GM21390 (cell line): ENCODE results near the gene CAMK2G.

Experiments
- ATAC-seq: cut with Tn5 transposase; IDR thresholded peaks from one replicate; pipeline ENCODE4 v1.9.1; 2021; ENCODE audit not compliant: unreplicated experiment

Gene CAMK2G

GRCh38 chr10:73814276-73814895 lies 60.0 kb downstream of the CAMK2G start:
- ATAC-seq = no peak

GRCh38 chr10:73813333-73813732 lies 61.0 kb downstream of the CAMK2G start:
- ATAC-seq = no peak

GRCh38 chr10:73812657-73813056 lies 61.7 kb downstream of the CAMK2G start:
- no peak for ATAC-seq

- ATAC-seq = peak; percentile 27
Observed at GRCh38 chr10:73810735-73811465, 63.5 kb downstream of the CAMK2G start.

- ATAC-seq = no peak
Observed at GRCh38 chr10:73810358-73810734, 64.0 kb downstream of the CAMK2G start.

GRCh38 chr10:73809061-73809818 lies 65.1 kb downstream of the CAMK2G start:
- no peak for ATAC-seq

- ATAC-seq = no peak
Observed at GRCh38 chr10:73808021-73808815, 66.1 kb downstream of the CAMK2G start.

- no peak for ATAC-seq
Observed at GRCh38 chr10:73807471-73807870, 66.9 kb downstream of the CAMK2G start.

GRCh38 chr10:73806176-73806950 lies 68.0 kb downstream of the CAMK2G start:
- no peak for ATAC-seq

- peak; percentile 75 for ATAC-seq
Observed at GRCh38 chr10:73803680-73804286, 70.6 kb downstream of the CAMK2G start.

GRCh38 chr10:73802276-73802991 lies 71.9 kb downstream of the CAMK2G start:
- ATAC-seq = no peak

GRCh38 chr10:73801253-73801590 lies 73.1 kb downstream of the CAMK2G start:
- no peak for ATAC-seq

- ATAC-seq = no peak
Observed at GRCh38 chr10:73800560-73801252, 73.6 kb downstream of the CAMK2G start.

- no peak for ATAC-seq
Observed at GRCh38 chr10:73799899-73800559, 74.3 kb downstream of the CAMK2G start.

- ATAC-seq = no peak
Observed at GRCh38 chr10:73798927-73799560, 75.3 kb downstream of the CAMK2G start.

- no peak for ATAC-seq
Observed at GRCh38 chr10:73798087-73798486, 76.3 kb downstream of the CAMK2G start.

- no peak for ATAC-seq
Observed at GRCh38 chr10:73797324-73798025, 76.9 kb downstream of the CAMK2G start.
